HepG2 (cell line): ENCODE results near the gene MINDY2.

Experiments used
- CHD4 ChIP-seq: fragments of 200-600 bp; sonication (generic); IDR thresholded peaks from 2 replicates; pipeline ENCODE4 v1.7.0; 2017; ENCODE audit warnings: mild to moderate bottlenecking, low read length, borderline replicate concordance
- GLI4 ChIP-seq: sonication (generic); formaldehyde crosslinking; IDR thresholded peaks from 2 replicates; pipeline ENCODE4 v1.5.1; 2020; ENCODE audit warnings: missing genetic modification reagents, mild to moderate bottlenecking, moderate library complexity, borderline replicate concordance
- MED13 ChIP-seq: sonication (generic); formaldehyde crosslinking; IDR thresholded peaks from 2 replicates; pipeline ENCODE4 v1.5.0; 2020; ENCODE audit warnings: missing genetic modification reagents
- NFIB ChIP-seq: sonication (generic); formaldehyde crosslinking; IDR thresholded peaks from 2 replicates; pipeline ENCODE4 v1.9.0; 2021; ENCODE audit warnings: missing genetic modification reagents, mild to moderate bottlenecking, borderline replicate concordance
- PHF8 ChIP-seq: sonication (generic); formaldehyde crosslinking; IDR thresholded peaks from 2 replicates; pipeline ENCODE4 v1.5.0; 2020; ENCODE audit warnings: missing genetic modification reagents
- ZNF30 ChIP-seq: sonication (generic); formaldehyde crosslinking; IDR thresholded peaks from 2 replicates; pipeline ENCODE4 v1.5.0; 2020; ENCODE audit warnings: mild to moderate bottlenecking, missing genetic modification reagents
- ZNF619 ChIP-seq: sonication (generic); formaldehyde crosslinking; IDR thresholded peaks from 2 replicates; pipeline ENCODE4 v1.4.0; 2020; ENCODE audit warnings: mild to moderate bottlenecking, missing genetic modification reagents
- ZSCAN9 ChIP-seq: IDR thresholded peaks from 2 replicates; pipeline ENCODE4 v1.6.1; 2016; ENCODE audit warnings: borderline replicate concordance

GRCh38 chr15:58749532-58750337, 21.4 kb upstream of the MINDY2 start, which contains the start of gene ADAM10:
- TF ChIP-seq NFIB (CRISPR knock-in tag) (no peak), CHD4 (no peak), MED13 (CRISPR knock-in tag) (no peak), GLI4 (CRISPR knock-in tag) (no peak), PHF8 (CRISPR knock-in tag) (no peak; the same call in 1 of the 2 replicates), ZNF619 (CRISPR knock-in tag) (no peak), ZNF30 (no peak), ZSCAN9 (CRISPR knock-in tag) (no peak)
